ENCODE measurements around the gene HGFAC.

DNA sequence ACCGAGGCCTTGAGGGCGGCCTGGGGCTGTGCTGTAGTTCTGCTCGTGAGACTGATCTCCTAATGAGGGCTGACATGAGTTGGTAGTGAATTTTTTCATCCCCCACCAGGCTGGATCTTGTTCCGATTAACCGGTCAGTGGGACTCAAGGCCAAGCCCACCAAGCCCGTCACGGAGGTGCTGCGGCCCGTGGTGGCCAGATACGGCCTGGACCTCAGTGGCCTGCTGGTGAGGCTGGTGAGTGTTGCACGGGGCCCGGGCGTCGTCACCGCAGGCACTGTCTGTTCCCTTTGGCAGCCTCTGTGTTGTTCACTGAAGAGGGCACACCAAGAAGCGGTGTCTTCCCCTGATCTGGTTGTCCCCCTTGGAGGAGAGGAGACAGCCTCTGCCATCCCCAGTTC, 18.4 kb upstream of the HGFAC start:
- TF ChIP-seq, protein P1, sequence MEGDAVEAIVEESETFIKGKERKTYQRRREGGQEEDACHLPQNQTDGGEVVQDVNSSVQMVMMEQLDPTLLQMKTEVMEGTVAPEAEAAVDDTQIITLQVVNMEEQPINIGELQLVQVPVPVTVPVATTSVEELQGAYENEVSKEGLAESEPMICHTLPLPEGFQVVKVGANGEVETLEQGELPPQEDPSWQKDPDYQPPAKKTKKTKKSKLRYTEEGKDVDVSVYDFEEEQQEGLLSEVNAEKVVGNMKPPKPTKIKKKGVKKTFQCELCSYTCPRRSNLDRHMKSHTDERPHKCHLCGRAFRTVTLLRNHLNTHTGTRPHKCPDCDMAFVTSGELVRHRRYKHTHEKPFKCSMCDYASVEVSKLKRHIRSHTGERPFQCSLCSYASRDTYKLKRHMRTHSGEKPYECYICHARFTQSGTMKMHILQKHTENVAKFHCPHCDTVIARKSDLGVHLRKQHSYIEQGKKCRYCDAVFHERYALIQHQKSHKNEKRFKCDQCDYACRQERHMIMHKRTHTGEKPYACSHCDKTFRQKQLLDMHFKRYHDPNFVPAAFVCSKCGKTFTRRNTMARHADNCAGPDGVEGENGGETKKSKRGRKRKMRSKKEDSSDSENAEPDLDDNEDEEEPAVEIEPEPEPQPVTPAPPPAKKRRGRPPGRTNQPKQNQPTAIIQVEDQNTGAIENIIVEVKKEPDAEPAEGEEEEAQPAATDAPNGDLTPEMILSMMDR (IDR thresholded peaks at IDR 0.05; ENCODE audit: low read depth, low read length, poor library complexity, severe bottlenecking), result no peak
- TF ChIP-seq EZH2phosphoT487 (IDR thresholded peaks at IDR 0.05; ENCODE audit: borderline replicate concordance, low read length), result no peak
